Myocyte (in vitro differentiated cells): Measurements from ENCODE around the gene CALHM5. TPM values are rescaled to one million over a fixed set of nuclear protein-coding genes. Genes with fewer than 3 reads are reported as not detected.

Experiments used
- DNase-seq: peaks from one replicate; pipeline ENCODE4 v3.0.0-alpha.2; 2012; ENCODE audit warnings: low read depth
- total RNA-seq: library from RNA; depleted of rRNA; stranded (reverse); fragments of >200 nt; gene quantifications from 2 replicates; pipeline ENCODE4 v1.2.3, GENCODE V29; 2014

Gene CALHM5
- total RNA-seq, 1 donor from 2014 or later, result 5.0 TPM

- DNase-seq, result no peak
Observed at GRCh38 chr6:116508527-116508926, 2.9 kb upstream of the CALHM5 start.

GRCh38 chr6:116512111-116512559, 696 bp downstream of the CALHM5 start:
- no peak for DNase-seq

- no peak for DNase-seq
Observed at GRCh38 chr6:116512734-116513133, 1.3 kb downstream of the CALHM5 start.

- no peak for DNase-seq
Observed at GRCh38 chr6:116513224-116513875, 1.9 kb downstream of the CALHM5 start.

- no peak for DNase-seq
Observed at GRCh38 chr6:116514111-116514510, 2.7 kb downstream of the CALHM5 start.

- no peak for DNase-seq
Observed at GRCh38 chr6:116515141-116515540, 3.7 kb downstream of the CALHM5 start.

- no peak for DNase-seq
Observed at GRCh38 chr6:116518621-116519368, 7.4 kb downstream of the CALHM5 start.

- DNase-seq, result no peak
Observed at GRCh38 chr6:116522896-116523295, 11.5 kb downstream of the CALHM5 start.

- DNase-seq, result no peak
Observed at GRCh38 chr6:116524236-116524635, 12.8 kb downstream of the CALHM5 start.

GRCh38 chr6:116528133-116528532, 16.7 kb downstream of the CALHM5 start:
- DNase-seq, result no peak

GRCh38 chr6:116528780-116529179, 17.3 kb downstream of the CALHM5 start:
- no peak for DNase-seq

- DNase-seq, result no peak
Observed at GRCh38 chr6:116529466-116530290, 18.2 kb downstream of the CALHM5 start.

- DNase-seq, result no peak
Observed at GRCh38 chr6:116530436-116530835, 19.0 kb downstream of the CALHM5 start.

GRCh38 chr6:116531675-116532570, 20.5 kb downstream of the CALHM5 start:
- peak; percentile 74 for DNase-seq

GRCh38 chr6:116533233-116533957, 22.0 kb downstream of the CALHM5 start:
- DNase-seq, result no peak

GRCh38 chr6:116535109-116535508, 23.7 kb downstream of the CALHM5 start:
- no peak for DNase-seq

- peak; percentile 73 for DNase-seq
Observed at GRCh38 chr6:116536216-116536621, 24.8 kb downstream of the CALHM5 start.

- DNase-seq, result no peak
Observed at GRCh38 chr6:116542426-116542825, 31.0 kb downstream of the CALHM5 start.

GRCh38 chr6:116543149-116543548, 31.7 kb downstream of the CALHM5 start:
- no peak for DNase-seq

- DNase-seq, result no peak
Observed at GRCh38 chr6:116545651-116546050, 34.2 kb downstream of the CALHM5 start, which contains the start of gene TRAPPC3L. TRAPPC3L (minus strand) TSS chr6:116545684; CDS start chr6:116545514, 170 bp downstream.
